Spleen (tissue), 11 donors: ENCODE results near the gene AKAP13. TPM values are rescaled to one million over a fixed set of nuclear protein-coding genes. Genes with fewer than 3 reads are reported as not detected.

Experiments used
- DNase-seq: peaks from one replicate; pipeline ENCODE4 v3.0.0-alpha.2; 2020
- H3K27ac ChIP-seq, 8 donors: fragments of 200-600 bp; sonication (generic) in 7 of 8; 1 replicate in 4 of 8; 2 replicates in 4 of 8; pipeline versions ENCODE4 v1.5.0 to v1.8.0; 2016 to 2021; ENCODE audit warnings: inconsistent platforms in 4 of 8, mild to moderate bottlenecking in 4 of 8, moderate library complexity in 1 of 8
- H3K27me3 ChIP-seq, 7 donors: fragments of 200-600 bp; sonication (generic) in 6 of 7; replicated peaks in 1 of 7; 1 replicate in 4 of 7; 2 replicates in 3 of 7; pipeline versions ENCODE4 v1.5.0 to v1.8.0; 2016 to 2021; ENCODE audit warnings: inconsistent platforms in 3 of 7, mild to moderate bottlenecking in 1 of 7
- H3K36me3 ChIP-seq, 6 donors: fragments of 200-600 bp; sonication (generic) in 5 of 6; 1 replicate in 4 of 6; 2 replicates in 2 of 6; pipeline versions ENCODE4 v1.5.0 to v1.8.0; 2016 to 2021; ENCODE audit warnings: inconsistent platforms in 2 of 6
- H3K4me1 ChIP-seq, 6 donors: fragments of 200-600 bp; sonication (generic) in 5 of 6; 1 replicate in 3 of 6; 2 replicates in 3 of 6; pipeline versions ENCODE4 v1.5.0 to v1.8.0; 2016 to 2021; ENCODE audit warnings: inconsistent platforms in 3 of 6
- H3K4me3 ChIP-seq, 8 donors: fragments of 200-600 bp; sonication (generic) in 7 of 8; 1 replicate in 4 of 8; 2 replicates in 4 of 8; pipeline versions ENCODE4 v1.5.0 to v1.8.0; 2016 to 2021; ENCODE audit warnings: inconsistent platforms in 4 of 8, mild to moderate bottlenecking in 4 of 8, moderate library complexity in 2 of 8
- H3K9me3 ChIP-seq, 8 donors: fragments of 200-600 bp; sonication (generic) in 7 of 8; 1 replicate in 4 of 8; 2 replicates in 4 of 8; pipeline versions ENCODE4 v1.5.0 to v1.8.0; 2016 to 2021; ENCODE audit warnings: inconsistent platforms in 4 of 8
- CTCF ChIP-seq, 11 experiments: fragments of 200-600 bp in 7 of 11; fragments of 450-650 bp in 4 of 11; sonication (generic) in 4 of 11; IDR thresholded peaks in 8 of 11; conservative IDR thresholded peaks in 3 of 11; 1 replicate in 7 of 11; 2 replicates in 4 of 11; pipeline versions ENCODE4 v1.4.0 to v1.8.0; 2016 to 2021; ENCODE audit warnings: antibody characterized with exemption in 11 of 11, inconsistent platforms in 4 of 11, mild to moderate bottlenecking in 1 of 11
- POLR2A ChIP-seq, 3 donors: fragments of 450-650 bp; IDR thresholded peaks; one replicate each; pipeline ENCODE4 v1.5.1; 2017; ENCODE audit warnings: antibody characterized with exemption in 3 of 3, mild to moderate bottlenecking in 1 of 3
- POLR2AphosphoS5 ChIP-seq, 3 donors: sonication (generic); formaldehyde crosslinking; IDR thresholded peaks; one replicate each; pipeline ENCODE4 v1.5.1; 2017; ENCODE audit warnings: antibody characterized with exemption in 3 of 3
- WGBS, 5 donors: extraction: QIAGEN DNeasy Blood & Tissue Kit in 3 of 5; methylation state at CpG; one replicate each; pipeline versions ENCODE4 v1.1.5 to v1.1.7; 2013 to 2018; 5-methylcytosine and 5-hydroxymethylcytosine counted together
- intact Hi-C: fragments of 100-400 bp; cut with DNase I; formaldehyde crosslinking; loops from one replicate; pipeline ENCODE4 v1.15.0; 2023; ENCODE audit warnings: low total_unique reads
- polyA plus RNA-seq, 3 donors: library from polyadenylated mRNA; stranded (reverse); fragments of 200-250 nt; gene quantifications; one replicate each; pipeline ENCODE4 v1.2.1, GENCODE V29; 2013
- total RNA-seq, 7 donors: library from RNA; depleted of rRNA in 3 of 7; stranded (reverse); fragments of >200 nt in 3 of 7; fragmentation: NEBNext Ultra II Directional in 4 of 7; extraction: Animal tissue kit (Norgen Biotek cat#: 25700) in 4 of 7; gene quantifications; one replicate each; pipeline versions ENCODE4 v1.1.0 to v1.2.1, GENCODE V29; 2016 to 2021
- donor health status: healthy with polysubstance abuse.
- donor health status: DM: no; HTN: no; CAD: no; lungs with moderate emphysema.
- donor health status: DM: no; HTN: no; CAD: no.
- donor health status: Bipolar disorder and iron deficiency.
- donor health status: healthy.
- donor health status: DM: no; HTN: no; CAD: no.
- donor health status: DM: yes; HTN: yes; CAD: no.

The AKAP13 gene
- total and polyA plus RNA-seq, 10 donors, result 35.4 to 413 (median 260) TPM

- no peak for DNase-seq
- Histone ChIP-seq H3K9me3 (no peaks in the 10 kb centered on the region), H3K27me3 (no peaks in the 10 kb centered on the region), H3K36me3 (peaks cover 0 to 24% (median 0%) of the 10 kb centered on the region in 6 donors), H3K27ac (peak overlapping the region in 2 of 8 donors; percentile 31 to 57), H3K4me3 (no peak overlapping the region), H3K4me1 (peaks cover 0 to 10% (median 0%) of the 10 kb centered on the region in 6 donors)
- TF ChIP-seq POLR2AphosphoS5 (IDR thresholded peaks at IDR 0.05), result peak in 1 of 3 donors; percentile 42
- no peak for TF ChIP-seq CTCF (IDR thresholded peaks at IDR 0.05 in 8 of 11, conservative IDR thresholded peaks at IDR 0.05 in 3 of 11)
- TF ChIP-seq POLR2A (IDR thresholded peaks at IDR 0.05), result no peak
- intact Hi-C loops, result no loop called here
- 63 to 74% (median 70%) methylated on average over 13 of the region's 13 CpGs for WGBS, 5 donors
Observed at GRCh38 chr15:85771781-85772445, 391.5 kb downstream of the AKAP13 start.

GRCh38 chr15:85772668-85773067 lies 392.3 kb downstream of the AKAP13 start:
- TF ChIP-seq CTCF (IDR thresholded peaks at IDR 0.05 in 8 of 11, conservative IDR thresholded peaks at IDR 0.05 in 3 of 11) (no peak), POLR2AphosphoS5 (IDR thresholded peaks at IDR 0.05) (no peak), POLR2A (IDR thresholded peaks at IDR 0.05) (no peak)
- H3K4me1 ChIP-seq, result peaks cover 0 to 10% (median 0%) of the 10 kb centered on the region in 6 donors
- no peaks in the 10 kb centered on the region for H3K9me3 ChIP-seq
- intact Hi-C loops, result no loop called here
- DNase-seq, result no peak
- H3K27me3 ChIP-seq, result no peaks in the 10 kb centered on the region
- peaks cover 0 to 20% (median 0%) of the 10 kb centered on the region in 6 donors for H3K36me3 ChIP-seq
- H3K4me3 ChIP-seq, result no peak overlapping the region
- peak overlapping the region in 2 of 8 donors; percentile 2 to 45 for H3K27ac ChIP-seq
- 78 to 96% (median 91%) methylated on average over 6 to 9 of the region's 9 CpGs for WGBS, 5 donors

GRCh38 chr15:85773249-85773648 lies 392.8 kb downstream of the AKAP13 start:
- intact Hi-C loops, result no loop called here
- 86 to 94% (median 91%) methylated on average over 7 to 12 of the region's 12 CpGs for WGBS, 5 donors
- H3K27me3 ChIP-seq, result no peaks in the 10 kb centered on the region
- H3K27ac ChIP-seq, result peak overlapping the region in 1 of 8 donors; percentile 45
- H3K9me3 ChIP-seq, result no peaks in the 10 kb centered on the region
- H3K4me3 ChIP-seq, result no peak overlapping the region
- H3K4me1 ChIP-seq, result peaks cover 0 to 10% (median 0%) of the 10 kb centered on the region in 6 donors
- peaks cover 0 to 15% (median 0%) of the 10 kb centered on the region in 6 donors for H3K36me3 ChIP-seq
- no peak for DNase-seq
- TF ChIP-seq POLR2A (IDR thresholded peaks at IDR 0.05) (no peak), CTCF (IDR thresholded peaks at IDR 0.05 in 8 of 11, conservative IDR thresholded peaks at IDR 0.05 in 3 of 11) (no peak), POLR2AphosphoS5 (IDR thresholded peaks at IDR 0.05) (no peak)

- intact Hi-C loops, result no loop called here
- Histone ChIP-seq H3K9me3 (no peaks in the 10 kb centered on the region), H3K27me3 (no peaks in the 10 kb centered on the region), H3K27ac (no peak overlapping the region), H3K4me1 (peaks cover 0 to 10% (median 0%) of the 10 kb centered on the region in 6 donors), H3K4me3 (no peak overlapping the region), H3K36me3 (peaks cover 0 to 7% (median 0%) of the 10 kb centered on the region in 6 donors)
- TF ChIP-seq CTCF (IDR thresholded peaks at IDR 0.05 in 8 of 11, conservative IDR thresholded peaks at IDR 0.05 in 3 of 11) (no peak), POLR2A (IDR thresholded peaks at IDR 0.05) (no peak), POLR2AphosphoS5 (IDR thresholded peaks at IDR 0.05) (no peak)
- WGBS, 5 donors, result 88 to 95% (median 91%) methylated on average over 8 to 10 of the region's 10 CpGs
- no peak for DNase-seq
Observed at GRCh38 chr15:85773970-85774369, 393.6 kb downstream of the AKAP13 start.
